ENCODE measurements around the gene SEPTIN3. TPM values are rescaled to one million over a fixed set of nuclear protein-coding genes. Genes with fewer than 3 reads are reported as not detected.

The SEPTIN3 gene
- polyA plus RNA-seq, 1 donor, result 7.7 TPM

GRCh38 chr22:41975299-41976069 lies 6.2 kb downstream of the SEPTIN3 start:
- DNase-seq, result no peak

GRCh38 chr22:41976070-41976901 lies 7.0 kb downstream of the SEPTIN3 start:
- no peak for DNase-seq

GRCh38 chr22:41976961-41977566 lies 7.8 kb downstream of the SEPTIN3 start:
- DNase-seq, result peak; percentile 57

- DNase-seq, result no peak
Measured at GRCh38 chr22:41978732-41979131, 9.5 kb downstream of the SEPTIN3 start.

GRCh38 chr22:41979423-41980250 lies 10.4 kb downstream of the SEPTIN3 start:
- no peak for DNase-seq

- DNase-seq, result no peak
Measured at GRCh38 chr22:41982865-41983264, 13.6 kb downstream of the SEPTIN3 start.

GRCh38 chr22:41983513-41984405 lies 14.5 kb downstream of the SEPTIN3 start:
- DNase-seq, result no peak

GRCh38 chr22:41987276-41987675 lies 18.0 kb downstream of the SEPTIN3 start:
- DNase-seq, result no peak

GRCh38 chr22:41989246-41989645 lies 20.0 kb downstream of the SEPTIN3 start:
- DNase-seq, result no peak

GRCh38 chr22:41991111-41991510 lies 21.9 kb downstream of the SEPTIN3 start:
- no peak for DNase-seq

- no peak for DNase-seq
Measured at GRCh38 chr22:41992496-41992895, 23.3 kb downstream of the SEPTIN3 start.

- DNase-seq, result no peak
Measured at GRCh38 chr22:41995211-41995610, 26.0 kb downstream of the SEPTIN3 start.

GRCh38 chr22:41996826-41997225 lies 27.6 kb downstream of the SEPTIN3 start:
- DNase-seq, result no peak

- peak; percentile 69 for DNase-seq
Measured at GRCh38 chr22:41998361-41999261, 29.4 kb downstream of the SEPTIN3 start, which contains the start of gene WBP2NL. TSS of gene WBP2NL (plus strand) at chr22:41998788. CDS start at chr22:41998819, 31 bp downstream.

GRCh38 chr22:42000466-42000865 lies 31.2 kb downstream of the SEPTIN3 start:
- no peak for DNase-seq

- DNase-seq, result no peak
Measured at GRCh38 chr22:42001121-42001520, 31.9 kb downstream of the SEPTIN3 start.

- no peak for DNase-seq
Measured at GRCh38 chr22:42001706-42002105, 32.5 kb downstream of the SEPTIN3 start.

- no peak for DNase-seq
Measured at GRCh38 chr22:42007922-42008321, 38.7 kb downstream of the SEPTIN3 start.

- DNase-seq, result no peak
Measured at GRCh38 chr22:42010778-42011177, 41.5 kb downstream of the SEPTIN3 start.

GRCh38 chr22:42013385-42013784 lies 44.1 kb downstream of the SEPTIN3 start:
- DNase-seq, result no peak

All from left kidney (tissue), 2 donors.